Measurements from ENCODE around the gene PEAK1. TPM values are rescaled to one million over a fixed set of nuclear protein-coding genes. Genes with fewer than 3 reads are reported as not detected.

The PEAK1 gene
- polyA plus RNA-seq, 1 donor (not counting 4 experiments of a cell fraction or from before 2014, with no cell fraction given): 5.9 TPM

DNA sequence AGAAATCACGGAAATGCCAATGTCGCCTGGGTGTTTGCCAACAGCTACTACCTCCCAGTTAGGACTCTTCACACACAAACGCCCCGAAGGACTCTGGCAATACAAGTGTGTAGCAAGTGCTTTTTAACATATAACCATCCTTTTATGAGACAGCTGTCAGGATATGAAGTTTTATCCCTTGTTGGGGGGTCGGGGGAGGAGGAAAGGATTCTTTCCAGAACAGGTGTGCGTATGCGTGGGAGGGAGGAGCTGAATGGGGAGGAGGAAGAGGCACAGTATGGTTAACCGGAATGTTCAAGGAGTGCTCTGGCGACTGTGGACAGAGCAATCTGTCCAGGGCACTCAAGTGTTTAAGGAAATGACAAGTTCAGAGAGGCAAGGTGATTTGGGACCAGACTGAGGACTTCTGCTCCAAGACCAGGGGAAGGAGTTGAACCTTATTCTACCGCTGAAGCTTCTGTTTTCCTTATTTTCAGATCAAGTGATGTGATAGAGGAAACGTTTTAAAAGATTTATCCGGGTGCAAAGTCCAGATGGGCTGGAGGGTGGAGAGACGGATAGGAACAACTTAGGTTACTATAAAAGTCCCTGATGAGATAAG, 350.3 kb downstream of the PEAK1 start:
- Histone ChIP-seq H3K27me3 (ENCODE audit: control insufficient read depth, extremely low read depth, insufficient read depth, low read length) (no peaks in the 10 kb centered on the region), H3K9me3 (ENCODE audit: control insufficient read depth, low read depth, low read length) (no peaks in the 10 kb centered on the region), H3K4me2 (ENCODE audit: control insufficient read depth, extremely low read depth, insufficient read depth, low read depth, low read length) (peak overlapping the region; percentile 91), H3K27ac (ENCODE audit: control insufficient read depth, insufficient read depth, low read length) (peak overlapping the region; percentile 42), H3K79me2 (ENCODE audit: control insufficient read depth, insufficient read depth, low read length) (peaks cover 38% of the 10 kb centered on the region), H3K9me1 (ENCODE audit: control insufficient read depth, extremely low read depth, insufficient read depth, low read length) (no peaks in the 10 kb centered on the region), H2AFZ (ENCODE audit: control insufficient read depth, low read length) (peak overlapping the region; percentile 41), H3K36me3 (ENCODE audit: control insufficient read depth in 2 of 2, extremely low read depth in 1 of 2, insufficient read depth in 2 of 2, low read length in 2 of 2) (no peaks in the 10 kb centered on the region), H4K20me1 (ENCODE audit: control insufficient read depth, extremely low read depth, insufficient read depth, low read length) (no peaks in the 10 kb centered on the region), H3K4me1 (ENCODE audit: control insufficient read depth, extremely low read depth, insufficient read depth, low read length) (peaks cover 20% of the 10 kb centered on the region), H3K4me3 (ENCODE audit: control insufficient read depth in 2 of 3, extremely low read depth in 1 of 3, insufficient read depth in 2 of 3, low read depth in 1 of 3, low read length in 3 of 3) (peak overlapping the region; percentile 72 to 78 (median 73)), H3K9ac (ENCODE audit: control insufficient read depth, extremely low read depth, insufficient read depth, low read length) (peak overlapping the region; percentile 76)
- no peak for DNase-seq (ENCODE audit: low read depth, low spot score)
- no peak for TF ChIP-seq EZH2 (IDR thresholded peaks at IDR 0.05; ENCODE audit: low read length)
- TF ChIP-seq, protein P1, sequence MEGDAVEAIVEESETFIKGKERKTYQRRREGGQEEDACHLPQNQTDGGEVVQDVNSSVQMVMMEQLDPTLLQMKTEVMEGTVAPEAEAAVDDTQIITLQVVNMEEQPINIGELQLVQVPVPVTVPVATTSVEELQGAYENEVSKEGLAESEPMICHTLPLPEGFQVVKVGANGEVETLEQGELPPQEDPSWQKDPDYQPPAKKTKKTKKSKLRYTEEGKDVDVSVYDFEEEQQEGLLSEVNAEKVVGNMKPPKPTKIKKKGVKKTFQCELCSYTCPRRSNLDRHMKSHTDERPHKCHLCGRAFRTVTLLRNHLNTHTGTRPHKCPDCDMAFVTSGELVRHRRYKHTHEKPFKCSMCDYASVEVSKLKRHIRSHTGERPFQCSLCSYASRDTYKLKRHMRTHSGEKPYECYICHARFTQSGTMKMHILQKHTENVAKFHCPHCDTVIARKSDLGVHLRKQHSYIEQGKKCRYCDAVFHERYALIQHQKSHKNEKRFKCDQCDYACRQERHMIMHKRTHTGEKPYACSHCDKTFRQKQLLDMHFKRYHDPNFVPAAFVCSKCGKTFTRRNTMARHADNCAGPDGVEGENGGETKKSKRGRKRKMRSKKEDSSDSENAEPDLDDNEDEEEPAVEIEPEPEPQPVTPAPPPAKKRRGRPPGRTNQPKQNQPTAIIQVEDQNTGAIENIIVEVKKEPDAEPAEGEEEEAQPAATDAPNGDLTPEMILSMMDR (optimal IDR thresholded peaks at IDR 0.05 in 1 of 3, IDR thresholded peaks at IDR 0.05 in 1 of 3, conservative IDR thresholded peaks at IDR 0.05 in 1 of 3; ENCODE audit: extremely low read depth in 1 of 3, insufficient read depth in 2 of 3, low read length in 3 of 3): no peak
- dilution Hi-C loops (cut with MboI; ENCODE audit: extremely low pct_ligation_motif_present, low sequenced_read_pairs): no loop called here
- no peak for FAIRE-seq

DNA sequence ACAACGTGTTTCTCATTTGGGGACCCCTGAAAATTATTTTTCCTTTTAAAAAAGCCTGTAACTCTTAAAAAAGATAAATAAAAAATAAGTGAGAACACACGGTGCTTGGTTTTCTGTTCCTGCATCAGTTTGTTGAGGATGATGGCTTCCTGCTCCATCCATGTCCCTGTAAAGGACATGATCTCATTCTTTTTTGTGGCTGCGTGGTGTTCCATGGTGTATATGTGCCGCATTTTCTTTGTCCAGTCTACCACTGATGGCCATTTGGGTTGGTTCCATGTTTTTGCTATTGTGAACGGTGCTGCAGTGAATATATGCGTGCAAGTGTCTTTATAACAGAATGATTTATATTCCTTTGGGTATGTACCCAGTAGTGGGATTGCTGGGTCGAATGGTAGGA, 351.3 kb downstream of the PEAK1 start:
- Histone ChIP-seq H3K27ac (ENCODE audit: control insufficient read depth, insufficient read depth, low read length) (no peak overlapping the region), H3K4me3 (ENCODE audit: control insufficient read depth in 2 of 3, extremely low read depth in 1 of 3, insufficient read depth in 2 of 3, low read depth in 1 of 3, low read length in 3 of 3) (no peak overlapping the region), H2AFZ (ENCODE audit: control insufficient read depth, low read length) (no peak overlapping the region), H4K20me1 (ENCODE audit: control insufficient read depth, extremely low read depth, insufficient read depth, low read length) (no peaks in the 10 kb centered on the region), H3K4me1 (ENCODE audit: control insufficient read depth, extremely low read depth, insufficient read depth, low read length) (peaks cover 30% of the 10 kb centered on the region), H3K9me1 (ENCODE audit: control insufficient read depth, extremely low read depth, insufficient read depth, low read length) (no peaks in the 10 kb centered on the region), H3K9ac (ENCODE audit: control insufficient read depth, extremely low read depth, insufficient read depth, low read length) (no peak overlapping the region), H3K4me2 (ENCODE audit: control insufficient read depth, extremely low read depth, insufficient read depth, low read depth, low read length) (no peak overlapping the region), H3K79me2 (ENCODE audit: control insufficient read depth, insufficient read depth, low read length) (peaks cover 42% of the 10 kb centered on the region), H3K27me3 (ENCODE audit: control insufficient read depth, extremely low read depth, insufficient read depth, low read length) (no peaks in the 10 kb centered on the region), H3K36me3 (ENCODE audit: control insufficient read depth in 2 of 2, extremely low read depth in 1 of 2, insufficient read depth in 2 of 2, low read length in 2 of 2) (no peaks in the 10 kb centered on the region), H3K9me3 (ENCODE audit: control insufficient read depth, low read depth, low read length) (no peaks in the 10 kb centered on the region)
- TF ChIP-seq, protein P1 (optimal IDR thresholded peaks at IDR 0.05 in 1 of 3, IDR thresholded peaks at IDR 0.05 in 1 of 3, conservative IDR thresholded peaks at IDR 0.05 in 1 of 3; ENCODE audit: extremely low read depth in 1 of 3, insufficient read depth in 2 of 3, low read length in 3 of 3): no peak
- no peak for TF ChIP-seq EZH2 (IDR thresholded peaks at IDR 0.05; ENCODE audit: low read length)
- dilution Hi-C loops (cut with MboI; ENCODE audit: extremely low pct_ligation_motif_present, low sequenced_read_pairs): no loop called here
- no peak for DNase-seq (ENCODE audit: low read depth, low spot score)
- FAIRE-seq: no peak

Measured in keratinocyte (primary cell).